ENCODE data around the gene IRF7.

IRF7 gene

GRCh38 chr11:620935-621814 is 5.4 kb upstream of the IRF7 start:
- Histone ChIP-seq H3K36me3 (ENCODE audit: control insufficient read depth, insufficient read depth, low read length) (no peaks in the 10 kb centered on the region), H3K27ac (ENCODE audit: insufficient read depth, low read length, poor library complexity, severe bottlenecking) (no peak overlapping the region), H3K27me3 (replicated peaks; ENCODE audit: control insufficient read depth, insufficient read depth, low read length, poor library complexity, severe bottlenecking) (peaks cover 17% of the 10 kb centered on the region), H3K9me3 (ENCODE audit: control insufficient read depth, low read length) (no peaks in the 10 kb centered on the region), H3K4me3 (ENCODE audit: insufficient read depth, low read depth, low read length, poor library complexity, severe bottlenecking) (no peak overlapping the region), H3K4me1 (ENCODE audit: control insufficient read depth, insufficient read depth, low read length, poor library complexity, severe bottlenecking) (peaks cover 2% of the 10 kb centered on the region)
- DNase-seq, result no peak

DNA sequence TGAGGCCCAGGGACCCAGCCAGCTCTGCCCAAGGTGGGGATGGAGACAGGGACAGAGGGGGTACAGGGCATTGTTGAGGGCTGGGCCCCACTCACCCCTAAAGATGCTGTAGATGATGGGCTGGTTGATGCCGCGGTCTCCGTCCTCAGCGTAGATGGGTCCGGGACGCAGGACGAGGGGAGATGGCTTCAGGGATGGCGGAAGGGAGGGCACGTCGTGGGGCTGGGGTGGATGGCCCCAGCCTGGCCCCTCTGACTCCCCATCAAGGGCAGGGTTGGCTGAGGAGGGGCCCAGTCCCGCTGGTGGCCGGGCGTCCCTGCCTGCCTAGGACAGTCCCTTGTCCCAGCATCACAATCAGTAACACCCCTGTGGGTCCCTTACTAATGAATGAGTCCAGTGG is 4.5 kb upstream of the IRF7 start:
- DNase-seq, result no peak
- Histone ChIP-seq H3K27ac (ENCODE audit: insufficient read depth, low read length, poor library complexity, severe bottlenecking) (no peak overlapping the region), H3K4me1 (ENCODE audit: control insufficient read depth, insufficient read depth, low read length, poor library complexity, severe bottlenecking) (no peaks in the 10 kb centered on the region), H3K9me3 (ENCODE audit: control insufficient read depth, low read length) (no peaks in the 10 kb centered on the region), H3K4me3 (ENCODE audit: insufficient read depth, low read depth, low read length, poor library complexity, severe bottlenecking) (no peak overlapping the region), H3K27me3 (replicated peaks; ENCODE audit: control insufficient read depth, insufficient read depth, low read length, poor library complexity, severe bottlenecking) (peaks cover 8% of the 10 kb centered on the region), H3K36me3 (ENCODE audit: control insufficient read depth, insufficient read depth, low read length) (no peaks in the 10 kb centered on the region)

GRCh38 chr11:619628-620050 is 3.9 kb upstream of the IRF7 start:
- no peaks in the 10 kb centered on the region for H3K36me3 ChIP-seq (ENCODE audit: control insufficient read depth, insufficient read depth, low read length)
- H3K27ac ChIP-seq (ENCODE audit: insufficient read depth, low read length, poor library complexity, severe bottlenecking), result no peak overlapping the region
- DNase-seq, result no peak

DNA sequence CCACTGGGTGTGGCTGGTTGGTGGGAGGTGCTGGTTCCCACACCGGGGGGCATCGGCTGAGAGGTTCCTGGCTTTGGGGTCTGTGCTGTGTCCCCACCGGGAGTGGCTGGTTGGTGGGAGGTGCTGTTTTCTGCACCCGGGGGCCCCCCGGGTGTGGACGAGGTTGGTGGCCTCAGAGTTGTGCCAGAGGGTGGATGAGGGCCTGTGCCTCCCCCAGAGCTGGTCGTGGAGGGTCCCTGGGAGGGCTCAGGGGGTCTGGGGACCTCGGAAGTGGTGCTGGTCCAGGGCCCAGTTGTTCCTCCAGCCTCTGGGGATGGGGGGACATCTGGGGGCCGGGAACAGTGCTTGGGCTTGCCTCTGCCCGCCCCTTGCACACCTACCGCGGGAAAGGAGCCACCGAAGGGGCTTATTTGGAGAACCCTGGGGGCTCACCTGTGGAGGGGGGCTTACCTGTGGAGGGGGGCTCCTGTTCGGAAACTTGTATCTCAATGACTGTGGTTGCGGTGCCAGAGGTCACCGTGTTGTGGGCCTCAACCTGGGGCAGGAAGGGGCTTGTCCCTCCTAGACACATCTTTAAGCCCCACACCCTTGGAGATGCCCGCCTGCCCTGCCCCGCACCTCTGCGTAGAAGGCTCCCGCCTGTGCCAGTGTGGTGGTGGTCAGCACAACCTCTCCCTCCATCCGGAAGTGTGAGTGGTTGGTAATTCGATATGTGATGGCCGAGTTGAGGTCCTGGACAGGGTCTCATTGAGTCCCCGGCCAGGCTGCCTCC is 3.3 kb upstream of the IRF7 start:
- Histone ChIP-seq H3K4me3 (ENCODE audit: insufficient read depth, low read depth, low read length, poor library complexity, severe bottlenecking) (no peak overlapping the region), H3K27me3 (replicated peaks; ENCODE audit: control insufficient read depth, insufficient read depth, low read length, poor library complexity, severe bottlenecking) (no peaks in the 10 kb centered on the region), H3K4me1 (ENCODE audit: control insufficient read depth, insufficient read depth, low read length, poor library complexity, severe bottlenecking) (peaks cover 11% of the 10 kb centered on the region), H3K27ac (ENCODE audit: insufficient read depth, low read length, poor library complexity, severe bottlenecking) (no peak overlapping the region), H3K9me3 (ENCODE audit: control insufficient read depth, low read length) (no peaks in the 10 kb centered on the region), H3K36me3 (ENCODE audit: control insufficient read depth, insufficient read depth, low read length) (no peaks in the 10 kb centered on the region)
- DNase-seq, result no peak

More at GRCh38 chr11:619628-620050, 3.9 kb upstream of the IRF7 start:
- Histone ChIP-seq H3K4me3 (ENCODE audit: insufficient read depth, low read depth, low read length, poor library complexity, severe bottlenecking) (no peak overlapping the region), H3K27me3 (replicated peaks; ENCODE audit: control insufficient read depth, insufficient read depth, low read length, poor library complexity, severe bottlenecking) (peaks cover 3% of the 10 kb centered on the region), H3K9me3 (ENCODE audit: control insufficient read depth, low read length) (no peaks in the 10 kb centered on the region), H3K4me1 (ENCODE audit: control insufficient read depth, insufficient read depth, low read length, poor library complexity, severe bottlenecking) (peaks cover 5% of the 10 kb centered on the region)

- H3K36me3 ChIP-seq (ENCODE audit: control insufficient read depth, insufficient read depth, low read length), result no peaks in the 10 kb centered on the region
- H3K27me3 ChIP-seq (replicated peaks; ENCODE audit: control insufficient read depth, insufficient read depth, low read length, poor library complexity, severe bottlenecking), result no peaks in the 10 kb centered on the region
- H3K27ac ChIP-seq (ENCODE audit: insufficient read depth, low read length, poor library complexity, severe bottlenecking), result no peak overlapping the region
- peaks cover 19% of the 10 kb centered on the region for H3K4me1 ChIP-seq (ENCODE audit: control insufficient read depth, insufficient read depth, low read length, poor library complexity, severe bottlenecking)
- no peak for DNase-seq
- H3K9me3 ChIP-seq (ENCODE audit: control insufficient read depth, low read length), result no peaks in the 10 kb centered on the region
- no peak overlapping the region for H3K4me3 ChIP-seq (ENCODE audit: insufficient read depth, low read depth, low read length, poor library complexity, severe bottlenecking)
These were observed 2.3 kb upstream of the IRF7 start for GRCh38 chr11:617912-618682.

- Histone ChIP-seq H3K27me3 (replicated peaks; ENCODE audit: control insufficient read depth, insufficient read depth, low read length, poor library complexity, severe bottlenecking) (no peaks in the 10 kb centered on the region), H3K27ac (ENCODE audit: insufficient read depth, low read length, poor library complexity, severe bottlenecking) (no peak overlapping the region), H3K4me1 (ENCODE audit: control insufficient read depth, insufficient read depth, low read length, poor library complexity, severe bottlenecking) (peaks cover 22% of the 10 kb centered on the region), H3K36me3 (ENCODE audit: control insufficient read depth, insufficient read depth, low read length) (peaks cover 6% of the 10 kb centered on the region), H3K9me3 (ENCODE audit: control insufficient read depth, low read length) (no peaks in the 10 kb centered on the region), H3K4me3 (ENCODE audit: insufficient read depth, low read depth, low read length, poor library complexity, severe bottlenecking) (no peak overlapping the region)
- DNase-seq, result no peak
These were observed 1.6 kb upstream of the IRF7 start for GRCh38 chr11:617199-617911.

DNA sequence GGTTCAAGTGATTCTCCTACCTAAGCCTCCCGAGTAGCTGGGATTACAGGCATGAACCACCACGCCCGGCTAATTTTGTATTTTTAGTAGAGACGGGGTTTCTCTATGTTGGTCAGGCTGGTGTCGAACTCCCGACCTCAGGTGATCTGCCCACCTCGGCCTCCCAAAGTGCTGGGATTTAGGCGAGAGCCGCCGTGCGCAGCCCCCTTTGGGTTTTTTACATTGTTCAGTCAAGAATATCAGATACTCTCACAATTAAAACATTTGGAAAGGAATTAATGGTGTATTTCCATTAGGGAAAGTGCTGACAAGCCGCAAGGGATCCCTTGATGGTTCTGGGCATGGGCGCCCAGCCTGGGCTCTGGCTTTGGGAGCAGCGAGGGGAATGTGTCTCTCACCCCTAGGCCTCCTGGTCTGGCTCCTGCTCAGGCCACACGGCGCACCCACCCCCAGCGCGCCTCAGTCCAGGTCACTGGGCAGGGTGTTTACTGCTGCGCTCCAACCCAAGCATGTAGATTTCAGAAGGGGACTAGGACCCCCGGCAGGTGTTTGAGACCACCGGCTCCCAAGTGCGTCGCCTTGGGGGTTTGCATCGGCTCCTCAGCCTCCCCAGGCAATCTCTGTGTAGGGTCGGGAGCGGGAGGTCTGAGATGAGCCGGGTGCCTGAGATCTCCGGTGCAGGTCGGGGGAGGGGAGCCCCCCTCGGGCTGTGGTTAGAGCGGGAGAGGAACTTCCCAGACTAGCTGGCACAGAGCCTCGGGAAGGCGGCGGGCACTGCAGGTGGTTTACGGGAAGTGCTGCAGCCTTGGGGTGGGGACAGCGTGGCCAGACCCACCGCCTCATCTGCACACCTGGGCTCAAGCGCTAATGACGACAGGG is 809 bp upstream of the IRF7 start:
- Histone ChIP-seq H3K27me3 (replicated peaks; ENCODE audit: control insufficient read depth, insufficient read depth, low read length, poor library complexity, severe bottlenecking) (no peaks in the 10 kb centered on the region), H3K4me1 (ENCODE audit: control insufficient read depth, insufficient read depth, low read length, poor library complexity, severe bottlenecking) (peaks cover 22% of the 10 kb centered on the region), H3K9me3 (ENCODE audit: control insufficient read depth, low read length) (no peaks in the 10 kb centered on the region), H3K27ac (ENCODE audit: insufficient read depth, low read length, poor library complexity, severe bottlenecking) (peak overlapping the region; percentile 94), H3K36me3 (ENCODE audit: control insufficient read depth, insufficient read depth, low read length) (peaks cover 14% of the 10 kb centered on the region), H3K4me3 (ENCODE audit: insufficient read depth, low read depth, low read length, poor library complexity, severe bottlenecking) (peak overlapping the region; percentile 79)
- no peak for DNase-seq

- no peak for DNase-seq
- peak overlapping the region; percentile 79 for H3K4me3 ChIP-seq (ENCODE audit: insufficient read depth, low read depth, low read length, poor library complexity, severe bottlenecking)
- peak overlapping the region; percentile 94 for H3K27ac ChIP-seq (ENCODE audit: insufficient read depth, low read length, poor library complexity, severe bottlenecking)
- H3K9me3 ChIP-seq (ENCODE audit: control insufficient read depth, low read length), result no peaks in the 10 kb centered on the region
- H3K4me1 ChIP-seq (ENCODE audit: control insufficient read depth, insufficient read depth, low read length, poor library complexity, severe bottlenecking), result peaks cover 22% of the 10 kb centered on the region
- peaks cover 30% of the 10 kb centered on the region for H3K36me3 ChIP-seq (ENCODE audit: control insufficient read depth, insufficient read depth, low read length)
- H3K27me3 ChIP-seq (replicated peaks; ENCODE audit: control insufficient read depth, insufficient read depth, low read length, poor library complexity, severe bottlenecking), result no peaks in the 10 kb centered on the region
These were observed 887 bp downstream of the IRF7 start for GRCh38 chr11:614623-615503.
